Vagina (tissue), 2 donors: ENCODE results near the gene CENPN. TPM values are rescaled to one million over a fixed set of nuclear protein-coding genes. Genes with fewer than 3 reads are reported as not detected.

ENCODE experiments used
- DNase-seq, 2 donors: peaks; one replicate each; pipeline ENCODE4 v3.0.0-alpha.2; 2017; ENCODE audit errors: extremely low spot score in 2 of 2
- H3K27ac ChIP-seq: fragments of 200-600 bp; sonication (generic); one replicate; pipeline ENCODE4 v1.5.1; 2019
- H3K27me3 ChIP-seq: fragments of 200-600 bp; sonication (generic); one replicate; pipeline ENCODE4 v1.5.1; 2019
- H3K36me3 ChIP-seq, 2 donors: fragments of 200-600 bp; sonication (generic); one replicate each; pipeline ENCODE4 v1.5.1; 2017 to 2019
- H3K4me1 ChIP-seq: fragments of 200-600 bp; sonication (generic); one replicate; pipeline ENCODE4 v1.5.1; 2019
- H3K4me3 ChIP-seq, 2 donors: fragments of 200-600 bp; sonication (generic); 1 replicate in 1 of 2; 2 replicates in 1 of 2; pipeline ENCODE4 v1.5.1; 2016 to 2019
- H3K9me3 ChIP-seq: fragments of 200-600 bp; sonication (generic); one replicate; pipeline ENCODE4 v1.5.1; 2019
- CTCF ChIP-seq, 3 experiments: fragments of 450-650 bp in 2 of 3; fragments of 200-600 bp in 1 of 3; sonication (generic) in 1 of 3; IDR thresholded peaks; one replicate each; pipeline ENCODE4 v1.5.1; 2017 to 2019; ENCODE audit warnings: antibody characterized with exemption in 3 of 3, mild to moderate bottlenecking in 2 of 3, moderate library complexity in 2 of 3
- POLR2A ChIP-seq, 2 donors: fragments of 450-650 bp; IDR thresholded peaks; one replicate each; pipeline ENCODE4 v1.6.1; 2017; ENCODE audit warnings: antibody characterized with exemption in 2 of 2, mild to moderate bottlenecking in 2 of 2, moderate library complexity in 2 of 2
- POLR2AphosphoS5 ChIP-seq, 2 donors: sonication (generic); formaldehyde crosslinking; IDR thresholded peaks; one replicate each; pipeline ENCODE4 v1.9.0; 2017; ENCODE audit warnings: antibody characterized with exemption in 2 of 2, mild to moderate bottlenecking in 2 of 2, low read depth in 1 of 2; ENCODE audit not compliant: insufficient read depth in 1 of 2
- intact Hi-C: fragments of 100-400 bp; cut with DNase I; formaldehyde crosslinking; loops from one replicate; pipeline ENCODE4 v1.15.1; 2023
- total RNA-seq: library from RNA; depleted of rRNA; stranded (reverse); fragments of >200 nt; gene quantifications from one replicate; pipeline ENCODE4 v1.2.3, GENCODE V29; 2016

CENPN gene
- total RNA-seq, 1 donor from 2014 or later, result 8.3 TPM

GRCh38 chr16:81053761-81054160, 46.7 kb downstream of the CENPN start:
- H3K27me3 ChIP-seq, result no peaks in the 10 kb centered on the region
- no peak for TF ChIP-seq CTCF (IDR thresholded peaks at IDR 0.05)
- no peak for TF ChIP-seq POLR2A (IDR thresholded peaks at IDR 0.05)
- no peak for TF ChIP-seq POLR2AphosphoS5 (IDR thresholded peaks at IDR 0.05; ENCODE audit: insufficient read depth in 1 of 2, low read depth in 1 of 2)
- no peaks in the 10 kb centered on the region for H3K9me3 ChIP-seq
- H3K4me1 ChIP-seq, result no peaks in the 10 kb centered on the region
- DNase-seq, result no peak
- H3K4me3 ChIP-seq, result no peak overlapping the region
- no peak overlapping the region for H3K27ac ChIP-seq
- no peaks in the 10 kb centered on the region for H3K36me3 ChIP-seq
- intact Hi-C loops, result no loop called here

GRCh38 chr16:81060576-81061306, 53.7 kb downstream of the CENPN start:
- Histone ChIP-seq H3K27me3 (no peaks in the 10 kb centered on the region), H3K36me3 (no peaks in the 10 kb centered on the region), H3K27ac (no peak overlapping the region), H3K4me3 (no peak overlapping the region), H3K4me1 (no peaks in the 10 kb centered on the region), H3K9me3 (no peaks in the 10 kb centered on the region)
- TF ChIP-seq CTCF (IDR thresholded peaks at IDR 0.05), result no peak
- no peak for TF ChIP-seq POLR2A (IDR thresholded peaks at IDR 0.05)
- TF ChIP-seq POLR2AphosphoS5 (IDR thresholded peaks at IDR 0.05; ENCODE audit: insufficient read depth in 1 of 2, low read depth in 1 of 2), result no peak
- no peak for DNase-seq
- intact Hi-C loops, result no loop called here

- no peak overlapping the region for H3K27ac ChIP-seq
- no peak for DNase-seq
Observed at GRCh38 chr16:81061307-81061640, 54.3 kb downstream of the CENPN start.

GRCh38 chr16:81061871-81062608, 55.0 kb downstream of the CENPN start:
- H3K4me3 ChIP-seq, result no peak overlapping the region
- peaks cover 10% of the 10 kb centered on the region for H3K4me1 ChIP-seq
- H3K27ac ChIP-seq, result no peak overlapping the region
- no peaks in the 10 kb centered on the region for H3K36me3 ChIP-seq
- H3K27me3 ChIP-seq, result no peaks in the 10 kb centered on the region
- TF ChIP-seq POLR2AphosphoS5 (IDR thresholded peaks at IDR 0.05; ENCODE audit: insufficient read depth in 1 of 2, low read depth in 1 of 2), result no peak
- no peak for TF ChIP-seq POLR2A (IDR thresholded peaks at IDR 0.05)
- TF ChIP-seq CTCF (IDR thresholded peaks at IDR 0.05), result no peak
- no peak for DNase-seq
- intact Hi-C loops, result no loop called here
- no peaks in the 10 kb centered on the region for H3K9me3 ChIP-seq

More at GRCh38 chr16:81061307-81061640, 54.3 kb downstream of the CENPN start:
- Histone ChIP-seq H3K36me3 (no peaks in the 10 kb centered on the region), H3K4me1 (peaks cover 3% of the 10 kb centered on the region), H3K4me3 (no peak overlapping the region), H3K9me3 (no peaks in the 10 kb centered on the region), H3K27me3 (no peaks in the 10 kb centered on the region)
- intact Hi-C loops, result no loop called here
- TF ChIP-seq CTCF (IDR thresholded peaks at IDR 0.05) (no peak), POLR2AphosphoS5 (IDR thresholded peaks at IDR 0.05; ENCODE audit: insufficient read depth in 1 of 2, low read depth in 1 of 2) (no peak), POLR2A (IDR thresholded peaks at IDR 0.05) (no peak)

GRCh38 chr16:81066681-81067080, 59.7 kb downstream of the CENPN start:
- intact Hi-C loops, result no loop called here
- no peak overlapping the region for H3K27ac ChIP-seq
- TF ChIP-seq POLR2A (IDR thresholded peaks at IDR 0.05) (no peak), CTCF (IDR thresholded peaks at IDR 0.05) (no peak), POLR2AphosphoS5 (IDR thresholded peaks at IDR 0.05; ENCODE audit: insufficient read depth in 1 of 2, low read depth in 1 of 2) (no peak)

More at GRCh38 chr16:81066681-81067080, 59.7 kb downstream of the CENPN start:
- no peaks in the 10 kb centered on the region for H3K9me3 ChIP-seq
- no peak overlapping the region for H3K4me3 ChIP-seq
- no peaks in the 10 kb centered on the region for H3K27me3 ChIP-seq
- peaks cover 10% of the 10 kb centered on the region for H3K4me1 ChIP-seq
- H3K36me3 ChIP-seq, result no peaks in the 10 kb centered on the region
- no peak for DNase-seq
